Caco-2 (cell line): ENCODE measurements around the gene ARFGEF2. TPM values are rescaled to one million over a fixed set of nuclear protein-coding genes. Genes with fewer than 3 reads are reported as not detected.

Experiments used
- BruUV-seq: library from RNA; stranded (reverse); fragments of 400-500 nt; replicated peaks from 2 replicates; lab custom pipeline; 2021; lab: Mats Ljungman, UMichigan
- CTCF ChIA-PET: fragments of 300-600 bp; sonication (Branson Sonifier 250); formaldehyde crosslinking; loops from one replicate; lab custom pipeline; 2022; ENCODE audit warnings: antibody characterized with exemption; lab: Charles Lee
- POLR2A ChIA-PET: fragments of 300-600 bp; sonication (Branson Sonifier 250); formaldehyde crosslinking; loops from one replicate; lab custom pipeline; 2022; ENCODE audit warnings: antibody characterized with exemption; lab: Charles Lee
- DNase-seq, 2 experiments: peaks; one replicate each; pipeline versions ENCODE4 v3.0.0 to v3.0.0-alpha.2; 2020 to 2022
- H3K27me3 ChIP-seq: replicated peaks from 2 replicates; pipeline ENCODE4 v1.6.0; 2011; ENCODE audit warnings: low read length; ENCODE audit not compliant: control insufficient read depth, insufficient read depth
- H3K36me3 ChIP-seq: 2 replicates; pipeline ENCODE4 v1.5.1; 2011; ENCODE audit warnings: low read length; ENCODE audit not compliant: control insufficient read depth, insufficient read depth
- H3K4me1 ChIP-seq: fragments of 250-450 bp; sonication (Bioruptor Pico); 2 replicates; pipeline ENCODE4 v1.5.1; 2020; ENCODE audit warnings: mild to moderate bottlenecking
- H3K4me3 ChIP-seq: 2 replicates; pipeline ENCODE4 v1.5.1; 2011; ENCODE audit warnings: low read depth, mild to moderate bottlenecking, control low read depth, low read length
- H3K9me3 ChIP-seq: fragments of 250-450 bp; sonication (Bioruptor Pico); 2 replicates; pipeline ENCODE4 v1.5.1; 2020; ENCODE audit warnings: mild to moderate bottlenecking, moderate library complexity
- H3K27ac Mint-ChIP-seq: one replicate; pipeline ENCODE4 v1.8.0; 2022; ENCODE audit warnings: mixed read lengths; ENCODE audit not compliant: unreplicated experiment
- H3K27me3 Mint-ChIP-seq: one replicate; pipeline ENCODE4 v1.8.0; 2022; ENCODE audit warnings: mixed read lengths; ENCODE audit not compliant: insufficient read depth, unreplicated experiment
- H3K36me3 Mint-ChIP-seq: one replicate; pipeline ENCODE4 v1.8.0; 2022; ENCODE audit warnings: mild to moderate bottlenecking, mixed read lengths; ENCODE audit not compliant: insufficient read depth, unreplicated experiment
- H3K4me1 Mint-ChIP-seq: one replicate; pipeline ENCODE4 v1.8.0; 2022; ENCODE audit warnings: low read depth, mixed read lengths; ENCODE audit not compliant: unreplicated experiment
- H3K4me3 Mint-ChIP-seq: one replicate; pipeline ENCODE4 v1.8.0; 2022; ENCODE audit warnings: mild to moderate bottlenecking, moderate library complexity, mixed read lengths; ENCODE audit not compliant: unreplicated experiment
- H3K9me3 Mint-ChIP-seq: one replicate; pipeline ENCODE4 v1.8.0; 2022; ENCODE audit warnings: mixed read lengths; ENCODE audit not compliant: unreplicated experiment
- intact Hi-C: fragments of 100-400 bp; cut with micrococcal nuclease; formaldehyde crosslinking; loops from one replicate; pipeline ENCODE4 v1.10.0; 2022; ENCODE audit not compliant: unreplicated experiment
- total RNA-seq: library from RNA; stranded (reverse); gene quantifications from 2 replicates; pipeline ENCODE4 v1.2.3, GENCODE V29; 2022
- TF ChIP-seq, protein P1 (sequence below), 2 experiments: fragments of 200-600 bp in 1 of 2; IDR thresholded peaks; 1 replicate in 1 of 2; 2 replicates in 1 of 2; pipeline versions ENCODE4 v1.5.1 to v1.8.0; 2011 to 2022; ENCODE audit warnings: antibody characterized with exemption in 1 of 2, control low read depth in 1 of 2, inconsistent platforms in 1 of 2, low read depth in 1 of 2, low read length in 1 of 2, mild to moderate bottlenecking in 1 of 2, moderate library complexity in 1 of 2; ENCODE audit not compliant: insufficient read depth in 1 of 2, severe bottlenecking in 1 of 2, unreplicated experiment in 1 of 2

Gene ARFGEF2
- total RNA-seq, 1 experiment from 2014 or later, result 78.8 TPM

GRCh38 chr20:48949304-48950170, 28.0 kb downstream of the ARFGEF2 start:
- H3K27ac Mint-ChIP-seq, result no peak overlapping the region
- Histone ChIP-seq H3K27me3 (no peaks in the 10 kb centered on the region), H3K36me3 (peaks cover 5% of the 10 kb centered on the region; the same call in 1 of the 2 replicates)

DNA sequence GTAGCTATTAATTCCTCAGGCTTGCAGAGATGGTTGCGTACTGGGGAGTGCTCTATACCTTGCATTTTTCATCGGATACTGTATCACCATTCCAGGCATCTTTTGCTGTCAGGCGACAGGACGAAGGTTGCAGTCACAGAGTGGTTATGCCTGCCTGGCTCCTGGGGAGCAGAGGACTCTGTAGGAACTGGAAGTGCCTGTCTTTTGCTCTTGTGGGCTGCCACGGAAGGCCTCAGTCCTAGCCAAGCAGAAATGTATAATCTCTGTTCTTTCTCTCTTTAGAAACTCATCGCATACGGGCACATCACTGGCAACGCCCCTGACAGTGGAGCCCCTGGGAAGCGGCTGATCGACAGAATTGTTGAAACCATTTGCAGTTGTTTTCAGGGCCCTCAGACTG, 29.5 kb downstream of the ARFGEF2 start:
- Histone ChIP-seq H3K9me3 (no peaks in the 10 kb centered on the region), H3K4me1 (peaks cover 2% of the 10 kb centered on the region), H3K4me3 (no peak overlapping the region), H3K36me3 (peaks cover 5% of the 10 kb centered on the region; the same call in 1 of the 2 replicates), H3K27me3 (no peaks in the 10 kb centered on the region)
- peaks cover 75% of the 10 kb centered on the region for H3K36me3 Mint-ChIP-seq
- ChIA-PET CTCF (no interaction called here), POLR2A (no interaction called here)
- H3K9me3 Mint-ChIP-seq, result no peaks in the 10 kb centered on the region
- H3K27ac Mint-ChIP-seq, result no peak overlapping the region
- no peak for DNase-seq
- TF ChIP-seq, protein P1, sequence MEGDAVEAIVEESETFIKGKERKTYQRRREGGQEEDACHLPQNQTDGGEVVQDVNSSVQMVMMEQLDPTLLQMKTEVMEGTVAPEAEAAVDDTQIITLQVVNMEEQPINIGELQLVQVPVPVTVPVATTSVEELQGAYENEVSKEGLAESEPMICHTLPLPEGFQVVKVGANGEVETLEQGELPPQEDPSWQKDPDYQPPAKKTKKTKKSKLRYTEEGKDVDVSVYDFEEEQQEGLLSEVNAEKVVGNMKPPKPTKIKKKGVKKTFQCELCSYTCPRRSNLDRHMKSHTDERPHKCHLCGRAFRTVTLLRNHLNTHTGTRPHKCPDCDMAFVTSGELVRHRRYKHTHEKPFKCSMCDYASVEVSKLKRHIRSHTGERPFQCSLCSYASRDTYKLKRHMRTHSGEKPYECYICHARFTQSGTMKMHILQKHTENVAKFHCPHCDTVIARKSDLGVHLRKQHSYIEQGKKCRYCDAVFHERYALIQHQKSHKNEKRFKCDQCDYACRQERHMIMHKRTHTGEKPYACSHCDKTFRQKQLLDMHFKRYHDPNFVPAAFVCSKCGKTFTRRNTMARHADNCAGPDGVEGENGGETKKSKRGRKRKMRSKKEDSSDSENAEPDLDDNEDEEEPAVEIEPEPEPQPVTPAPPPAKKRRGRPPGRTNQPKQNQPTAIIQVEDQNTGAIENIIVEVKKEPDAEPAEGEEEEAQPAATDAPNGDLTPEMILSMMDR (IDR thresholded peaks at IDR 0.05; ENCODE audit: insufficient read depth in 1 of 2, low read depth in 1 of 2, low read length in 1 of 2, severe bottlenecking in 1 of 2, unreplicated experiment in 1 of 2), result no peak
- H3K4me3 Mint-ChIP-seq, result no peak overlapping the region
- H3K27me3 Mint-ChIP-seq, result no peaks in the 10 kb centered on the region
- peaks cover 8% of the 10 kb centered on the region for H3K4me1 Mint-ChIP-seq
- no TSS peak for BruUV-seq
- intact Hi-C loops, result no loop called here

More at GRCh38 chr20:48949304-48950170, 28.0 kb downstream of the ARFGEF2 start:
- Mint-ChIP-seq H3K27me3 (no peaks in the 10 kb centered on the region), H3K36me3 (peaks cover 76% of the 10 kb centered on the region), H3K4me1 (peaks cover 17% of the 10 kb centered on the region), H3K9me3 (no peaks in the 10 kb centered on the region), H3K4me3 (no peak overlapping the region)
- peaks cover 12% of the 10 kb centered on the region for H3K4me1 ChIP-seq
- TF ChIP-seq, protein P1 (IDR thresholded peaks at IDR 0.05; ENCODE audit: insufficient read depth in 1 of 2, low read depth in 1 of 2, low read length in 1 of 2, severe bottlenecking in 1 of 2, unreplicated experiment in 1 of 2), result peak; percentile 54 to 64
- POLR2A ChIA-PET, result interaction anchor here (0.5 kb wide), 1 partner anchor 96 kb away, joined by 3 read pairs; the partner anchor contains the start of gene CSE1L
- BruUV-seq, result no TSS peak
- CTCF ChIA-PET, result interaction anchor here (0.6 to 1.6 kb wide), 2 partner anchors 86 to 292 kb away, joined by 6 read pairs; no protein-coding TSS in a partner anchor
- no peak overlapping the region for H3K4me3 ChIP-seq
- no peaks in the 10 kb centered on the region for H3K9me3 ChIP-seq
- intact Hi-C loops, result no loop called here
- DNase-seq, result peak in 1 of 2 experiments; percentile 57

GRCh38 chr20:48951646-48952045, 30.1 kb downstream of the ARFGEF2 start:
- CTCF ChIA-PET, result no interaction called here
- H3K9me3 Mint-ChIP-seq, result no peaks in the 10 kb centered on the region
- TSS peak; percentile 5 for BruUV-seq
- Histone ChIP-seq H3K9me3 (no peaks in the 10 kb centered on the region), H3K36me3 (peaks cover 3% of the 10 kb centered on the region), H3K4me1 (no peaks in the 10 kb centered on the region), H3K4me3 (no peak overlapping the region), H3K27me3 (no peaks in the 10 kb centered on the region)
- TF ChIP-seq, protein P1 (IDR thresholded peaks at IDR 0.05; ENCODE audit: insufficient read depth in 1 of 2, low read depth in 1 of 2, low read length in 1 of 2, severe bottlenecking in 1 of 2, unreplicated experiment in 1 of 2), result no peak
- intact Hi-C loops, result no loop called here
- no peak for DNase-seq
- no peak overlapping the region for H3K27ac Mint-ChIP-seq
- no peak overlapping the region for H3K4me3 Mint-ChIP-seq
- no peaks in the 10 kb centered on the region for H3K27me3 Mint-ChIP-seq
- POLR2A ChIA-PET, result no interaction called here
- H3K4me1 Mint-ChIP-seq, result peaks cover 6% of the 10 kb centered on the region
- H3K36me3 Mint-ChIP-seq, result peaks cover 78% of the 10 kb centered on the region
